Activated effector memory CD4-positive, alpha-beta T cell treated with anti-CD3 and anti-CD28 coated beads, Interleukin-2, amount 50 U/mL, for 16 hours (primary cell): ENCODE results near the gene KAT6B.
"Not testable (repeated sequence)": the region's sequence is repeated elsewhere in the genome, so short reads cannot be mapped to it uniquely, and the experiment has no call there.

Source experiments
- DNase-seq: peaks from one replicate; pipeline ENCODE4 v3.0.0-alpha.2; 2020

The KAT6B gene

DNA sequence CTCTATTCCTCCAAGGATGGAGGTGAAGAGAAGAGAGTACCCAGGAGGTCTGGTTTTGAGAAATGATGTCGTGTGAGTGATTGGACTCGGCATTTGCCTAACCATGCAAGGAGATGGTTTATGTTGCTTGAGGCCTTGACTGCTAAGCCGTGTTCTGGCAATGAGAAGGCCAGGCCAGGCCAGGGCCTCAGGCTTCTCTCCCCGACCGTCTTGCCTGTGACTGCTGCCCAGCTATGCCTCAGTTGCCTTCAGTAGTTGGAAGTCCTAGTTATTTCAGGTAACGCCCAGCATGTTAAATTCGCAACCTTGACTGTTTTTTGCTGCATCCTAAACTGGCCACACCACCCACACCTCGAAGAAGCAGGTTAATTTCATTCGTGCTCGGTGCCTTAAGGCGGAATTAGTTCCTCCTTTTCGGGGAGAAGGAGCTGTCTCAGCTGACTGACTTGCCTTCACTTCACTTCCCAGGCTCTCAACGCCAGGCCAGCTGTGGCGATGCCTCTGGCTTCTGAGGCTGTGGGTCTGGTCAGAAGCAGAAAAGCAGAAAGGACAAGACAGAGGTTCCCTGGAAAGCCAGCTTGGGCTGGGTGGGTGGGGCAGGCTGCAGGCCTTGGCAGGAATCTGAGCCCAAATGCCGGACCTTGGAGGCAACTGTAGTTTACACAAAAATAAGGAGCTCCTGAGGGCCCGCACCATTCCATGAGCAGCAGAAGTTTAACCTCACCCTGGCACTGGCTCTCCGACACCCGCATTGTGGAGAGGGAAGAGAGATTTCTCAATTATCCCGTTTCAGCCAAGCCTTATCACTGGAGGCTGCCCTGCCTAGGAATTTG, 223.1 kb downstream of the KAT6B start:
- peak; percentile 58 for DNase-seq

DNA sequence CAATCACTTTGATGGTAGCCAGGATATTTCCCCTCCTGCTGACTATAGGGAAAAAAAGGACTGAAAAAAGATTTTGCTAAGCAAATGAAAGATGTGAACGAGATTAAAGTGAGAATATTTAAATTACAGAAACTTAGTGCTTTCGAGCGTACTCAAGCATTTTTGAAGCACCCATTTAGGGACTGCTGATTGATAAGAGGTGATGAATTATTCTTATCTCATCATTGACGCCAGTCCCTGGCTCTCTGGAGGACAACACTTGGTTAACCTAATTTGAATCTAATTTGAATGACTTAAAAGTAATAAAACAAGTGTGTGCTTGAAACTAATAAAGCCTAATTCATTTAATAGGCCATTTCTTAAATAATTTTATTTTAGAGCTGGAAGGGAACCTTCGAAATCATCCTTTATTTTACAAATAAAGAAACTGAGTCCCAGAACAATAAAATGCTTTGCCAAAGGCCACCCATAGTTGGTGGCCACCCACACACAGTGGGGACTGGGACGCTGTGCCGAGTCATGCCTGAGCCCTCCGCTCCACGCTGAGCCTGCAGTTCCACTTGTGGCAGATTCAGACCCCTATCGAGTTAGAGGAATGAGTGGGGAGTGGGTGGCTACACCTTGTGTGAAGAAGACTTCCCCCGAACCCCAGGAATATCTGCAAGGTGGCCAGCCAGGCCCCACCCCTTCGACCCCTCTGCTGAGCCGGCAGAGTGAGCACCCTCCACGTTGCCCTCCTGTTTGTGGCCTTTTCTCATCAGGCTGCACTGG, 223.9 kb downstream of the KAT6B start:
- peak; percentile 51 for DNase-seq

DNA sequence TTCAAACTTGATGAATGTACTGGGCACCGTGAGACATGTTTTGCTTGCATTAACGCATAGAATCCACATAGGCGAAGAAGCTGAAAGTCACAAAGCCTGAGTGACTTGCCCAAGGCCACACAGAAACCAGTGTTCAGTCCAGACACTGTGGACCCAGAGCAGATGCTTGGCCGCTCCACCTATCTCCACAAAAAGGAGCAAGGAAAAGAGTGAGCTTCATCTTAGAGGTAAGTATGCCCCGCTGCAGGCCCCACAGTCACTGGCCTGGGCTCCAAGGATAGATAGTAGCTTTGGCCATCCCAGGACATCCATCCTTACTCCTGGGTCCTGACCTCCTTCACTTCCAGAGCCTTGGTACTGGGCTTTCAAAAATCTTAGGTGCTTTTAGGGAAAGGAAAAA, 224.9 kb downstream of the KAT6B start:
- DNase-seq, result no peak

DNA sequence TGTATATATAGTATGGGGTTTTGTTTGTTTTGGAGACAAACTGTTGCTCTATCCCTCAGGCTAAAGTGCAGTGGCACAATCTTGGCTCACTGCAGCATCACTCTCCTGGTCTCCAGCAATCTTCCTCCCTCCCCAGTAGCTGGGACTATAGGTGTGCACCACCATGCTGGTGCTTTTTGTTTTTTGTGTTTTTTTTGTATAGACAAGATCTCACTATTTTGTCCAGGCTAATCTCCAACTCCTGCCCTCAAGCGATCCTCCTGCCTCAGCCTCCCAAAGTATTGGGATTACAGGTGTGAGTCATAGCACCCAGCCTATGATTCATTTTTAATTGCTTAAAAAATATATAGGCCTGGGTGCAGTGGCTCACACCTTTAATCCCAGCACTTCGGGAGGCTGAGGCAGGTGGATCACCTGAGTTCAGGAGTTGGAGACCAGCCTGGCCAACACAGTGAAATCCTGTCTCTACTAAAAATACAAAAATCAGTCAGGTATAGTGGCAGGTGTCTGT, 229.6 kb downstream of the KAT6B start:
- DNase-seq, result not testable (repeated sequence)

DNA sequence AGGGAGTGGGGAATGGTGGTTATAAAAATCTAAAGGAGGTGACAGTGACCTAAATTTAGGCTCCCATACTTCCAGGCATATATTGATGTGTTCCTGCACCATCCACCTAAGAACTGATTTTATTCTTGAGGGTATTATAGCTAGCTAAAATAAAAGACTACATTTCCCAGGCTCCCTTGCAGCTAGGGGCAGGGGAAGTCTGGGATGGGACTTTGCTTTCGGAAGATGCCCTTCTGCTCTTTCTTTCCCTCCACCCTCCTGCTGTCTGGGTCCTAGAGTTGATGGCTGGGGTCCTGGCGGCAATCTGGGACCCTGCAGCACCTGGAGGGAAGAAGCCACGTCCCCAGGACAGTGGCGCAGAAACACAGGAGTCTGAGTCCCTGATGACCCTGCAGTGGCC, 231.3 kb downstream of the KAT6B start:
- DNase-seq, result no peak

DNA sequence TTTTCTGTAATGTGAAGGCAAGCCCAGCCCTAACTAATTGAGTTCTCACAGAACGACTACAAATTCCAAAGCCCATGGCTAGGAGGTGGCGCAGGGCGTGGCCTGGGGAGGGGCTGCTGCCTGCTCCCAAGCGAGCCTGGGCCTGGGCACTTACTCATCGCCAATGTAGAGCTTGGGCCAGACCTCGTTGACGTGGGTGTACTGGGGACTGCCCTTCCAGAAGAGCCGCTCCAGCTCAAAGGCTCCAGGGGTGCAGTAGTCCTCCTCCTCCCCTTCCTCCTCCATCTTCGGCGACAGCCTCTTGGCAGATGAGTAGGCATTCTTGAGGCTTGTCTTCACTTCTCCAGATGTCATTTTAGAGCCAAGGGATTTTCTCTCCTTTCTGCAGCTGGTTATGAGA, 231.8 kb downstream of the KAT6B start:
- no peak for DNase-seq

DNA sequence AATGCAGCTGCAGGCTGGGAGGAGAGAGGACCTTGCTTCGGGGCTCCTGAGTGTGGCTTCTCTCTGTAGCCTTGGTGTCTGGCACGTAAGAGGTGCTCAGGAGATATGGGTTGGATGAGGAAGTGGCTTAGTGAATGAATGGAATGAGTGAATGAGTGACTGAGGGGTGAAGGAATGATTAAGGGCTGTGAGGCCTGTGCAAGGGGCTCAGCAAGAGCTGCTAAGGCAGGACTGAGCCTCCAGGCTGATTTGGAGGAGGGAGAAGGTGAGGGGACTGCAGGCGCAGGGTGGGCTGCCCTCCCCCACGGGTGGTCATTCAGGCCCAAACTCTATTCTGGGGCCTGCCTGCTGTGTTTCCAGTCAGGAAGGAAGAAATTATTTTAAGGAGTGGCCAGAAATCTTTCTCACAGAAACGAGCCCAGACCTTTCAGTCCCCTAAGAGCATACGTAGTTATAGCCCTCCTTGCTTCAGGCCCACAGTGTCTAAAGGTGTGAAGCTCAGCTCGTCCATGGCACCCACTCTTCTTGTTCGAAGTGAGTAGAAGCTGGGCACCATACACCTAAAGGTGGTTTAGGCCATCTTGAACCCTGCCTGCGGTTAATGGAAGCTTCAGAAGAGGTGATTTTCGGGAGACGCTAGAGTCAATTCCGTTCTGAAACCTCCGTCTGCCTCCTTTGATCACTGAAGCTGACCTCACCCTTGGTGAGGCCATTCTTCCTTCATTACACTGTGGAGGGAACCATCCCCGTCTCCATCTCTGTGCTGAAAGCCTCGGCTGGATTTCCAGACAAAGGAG, 235.5 kb downstream of the KAT6B start:
- DNase-seq, result no peak

DNA sequence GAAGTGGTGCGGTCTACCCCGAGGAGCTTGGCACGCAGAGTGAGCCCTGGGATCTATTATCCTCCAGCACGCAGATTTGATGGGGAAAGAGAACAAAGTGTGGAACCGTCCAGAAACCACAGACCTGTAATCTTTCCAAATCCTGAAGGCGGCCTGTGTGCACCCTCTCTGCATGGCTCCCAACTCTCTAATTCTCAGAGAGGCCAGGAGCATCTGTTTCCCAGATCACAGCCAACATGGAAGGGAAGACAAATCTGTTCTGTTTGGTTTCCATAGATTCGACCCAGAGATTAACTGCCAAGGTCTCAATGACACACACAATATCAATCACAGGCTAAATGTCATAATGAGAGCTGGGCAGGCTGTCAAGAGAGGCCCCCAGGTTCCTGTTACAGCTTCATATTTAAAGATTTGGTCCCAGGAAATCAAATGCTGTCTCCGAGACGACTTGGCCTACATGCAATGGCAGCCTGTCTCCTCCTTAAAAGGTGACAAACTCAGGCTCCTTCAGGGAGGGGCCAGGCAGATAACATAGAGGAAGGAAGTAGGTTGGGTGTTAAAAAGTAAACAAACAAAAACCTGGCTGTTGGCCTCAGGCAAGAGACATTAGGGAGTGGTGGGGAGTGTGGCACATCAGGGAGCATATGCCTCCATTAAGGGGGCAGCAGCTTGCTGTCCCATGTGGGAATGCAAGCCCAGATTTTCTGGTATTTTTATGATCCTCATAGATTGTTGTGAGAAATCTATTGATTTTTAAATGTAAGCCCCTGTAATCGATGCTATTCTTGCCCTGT, 236.3 kb downstream of the KAT6B start:
- DNase-seq, result no peak

DNA sequence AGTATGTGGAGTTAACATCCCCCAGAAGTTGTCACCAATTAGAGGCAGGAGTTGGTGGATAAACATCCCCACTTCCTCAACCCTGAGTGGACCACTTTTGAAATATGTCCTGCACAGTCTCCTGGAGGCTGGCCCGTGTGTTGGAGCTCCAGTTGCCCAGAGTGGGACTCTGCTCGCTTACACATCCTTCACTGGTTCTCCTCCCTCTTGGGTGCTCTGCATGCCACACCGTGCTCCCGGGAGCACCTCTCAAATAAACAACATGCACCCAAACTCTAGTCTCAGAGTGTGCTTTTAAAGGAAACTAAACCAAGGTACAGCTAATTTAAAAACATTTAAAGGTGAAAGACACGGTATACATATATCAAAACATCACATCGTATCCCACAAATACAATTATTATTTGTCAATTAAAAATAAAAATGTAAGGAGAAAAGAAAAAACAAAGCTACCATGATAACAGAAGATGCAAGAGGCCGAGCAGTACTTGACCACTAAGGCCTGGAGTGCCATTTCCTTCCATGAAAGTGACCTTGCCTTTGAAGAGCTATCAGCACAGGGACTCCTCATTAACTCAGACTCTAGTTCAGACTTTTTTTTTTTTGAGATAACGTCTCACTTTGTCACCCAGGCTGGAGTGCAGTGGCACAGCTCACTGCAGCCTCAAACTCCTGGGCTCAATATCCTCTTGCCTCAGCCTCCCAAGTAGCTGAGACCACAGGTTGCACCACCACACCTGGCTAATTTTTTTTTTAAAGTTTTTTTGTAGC, 237.2 kb downstream of the KAT6B start:
- DNase-seq, result no peak

DNA sequence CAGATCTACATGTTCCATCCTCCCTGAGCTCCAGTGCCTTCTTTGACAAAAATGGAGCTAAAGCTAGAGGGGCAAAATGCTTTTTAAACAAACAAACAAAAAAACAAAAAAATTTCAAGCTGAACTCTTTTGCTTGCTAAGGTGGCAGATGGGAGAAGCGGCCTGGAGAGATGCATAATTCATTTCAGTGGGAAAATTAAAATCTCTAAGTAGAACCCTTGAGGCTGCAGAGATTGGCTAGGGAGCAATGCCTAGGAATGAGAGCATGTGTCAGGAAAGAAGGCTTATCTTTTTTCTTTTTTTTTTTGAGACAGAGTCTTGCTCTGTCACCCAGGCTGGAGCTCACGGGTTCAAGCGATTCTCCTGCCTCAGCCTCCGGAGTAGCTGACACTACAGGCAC, 238.7 kb downstream of the KAT6B start:
- DNase-seq, result no peak

DNA sequence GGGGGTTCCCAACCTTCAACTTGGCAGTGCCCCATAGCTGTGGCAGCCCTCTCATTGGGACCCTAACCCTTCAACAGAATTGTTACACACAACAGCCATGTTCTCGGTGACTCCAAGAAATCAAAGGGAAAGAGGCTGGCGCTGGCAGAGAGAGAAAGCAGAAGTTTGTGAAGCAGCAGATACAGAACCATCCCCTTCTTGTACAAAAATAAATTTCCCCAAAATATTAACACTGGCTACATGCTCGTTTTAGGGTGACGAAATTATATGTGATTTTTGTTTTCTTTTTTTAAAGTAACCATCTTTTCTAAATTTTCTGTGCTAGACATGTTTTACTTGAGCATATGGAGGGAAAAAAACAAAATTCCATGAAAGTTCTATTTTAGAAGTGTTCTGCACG, 239.9 kb downstream of the KAT6B start:
- DNase-seq, result no peak

DNA sequence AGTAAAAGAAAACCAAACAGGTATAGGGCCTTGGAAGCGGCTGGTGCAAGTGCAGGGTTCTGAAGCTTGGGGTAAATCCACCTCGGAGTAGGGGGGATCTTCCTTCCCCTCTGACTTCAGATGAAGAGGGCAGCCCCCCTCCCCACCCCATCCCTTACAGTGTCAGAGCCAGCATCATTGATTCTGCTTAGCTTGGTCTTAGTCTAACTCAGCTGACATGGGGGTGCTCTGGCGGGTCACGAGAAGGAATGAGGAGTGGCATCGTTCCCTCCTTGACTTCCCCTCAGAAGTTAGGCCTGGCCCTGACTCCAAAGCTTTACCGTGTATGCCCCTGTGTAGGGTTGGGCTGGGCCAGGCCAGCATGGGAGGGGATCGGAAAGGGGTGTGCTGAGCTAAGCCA, 240.9 kb downstream of the KAT6B start:
- DNase-seq, result no peak

DNA sequence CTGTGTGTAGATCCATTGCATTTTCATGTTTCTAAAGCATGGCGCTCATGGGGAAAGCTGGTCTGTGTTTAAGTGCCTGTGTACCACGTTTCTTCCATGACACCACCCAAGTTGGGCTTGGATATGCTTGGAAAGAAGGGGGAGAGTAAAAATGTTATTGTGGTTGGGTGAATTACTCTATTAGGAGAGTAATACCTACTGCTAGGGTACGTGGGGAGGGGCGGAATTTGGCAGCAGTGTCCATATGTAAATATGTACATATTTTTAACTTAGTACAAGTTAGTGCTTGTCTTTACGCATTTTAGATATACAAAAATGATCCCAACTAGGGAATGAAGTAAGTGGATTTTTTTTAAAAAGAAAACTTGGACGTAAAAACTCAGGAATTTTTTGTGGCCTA, 242.1 kb downstream of the KAT6B start:
- DNase-seq, result no peak

DNA sequence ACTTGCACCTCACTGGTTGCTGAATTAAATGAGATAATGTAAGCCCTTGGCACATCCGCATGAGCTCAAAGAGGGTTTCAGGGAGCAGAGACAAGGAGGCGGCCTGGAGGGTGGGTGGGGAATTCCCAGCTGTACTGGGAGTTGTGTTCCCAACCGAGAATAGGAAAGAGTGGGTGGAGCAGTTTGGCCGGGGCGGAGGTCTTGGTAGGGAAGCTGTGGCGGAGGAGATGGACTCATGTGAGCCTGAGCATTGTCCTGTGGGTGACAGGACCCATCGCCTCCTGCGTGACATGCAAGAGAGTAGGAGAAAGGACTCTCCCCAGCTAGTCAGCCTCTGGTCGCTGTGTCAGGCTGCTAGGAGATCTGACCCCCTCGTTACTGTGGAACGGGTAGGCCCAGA, 244.1 kb downstream of the KAT6B start:
- DNase-seq, result no peak

DNA sequence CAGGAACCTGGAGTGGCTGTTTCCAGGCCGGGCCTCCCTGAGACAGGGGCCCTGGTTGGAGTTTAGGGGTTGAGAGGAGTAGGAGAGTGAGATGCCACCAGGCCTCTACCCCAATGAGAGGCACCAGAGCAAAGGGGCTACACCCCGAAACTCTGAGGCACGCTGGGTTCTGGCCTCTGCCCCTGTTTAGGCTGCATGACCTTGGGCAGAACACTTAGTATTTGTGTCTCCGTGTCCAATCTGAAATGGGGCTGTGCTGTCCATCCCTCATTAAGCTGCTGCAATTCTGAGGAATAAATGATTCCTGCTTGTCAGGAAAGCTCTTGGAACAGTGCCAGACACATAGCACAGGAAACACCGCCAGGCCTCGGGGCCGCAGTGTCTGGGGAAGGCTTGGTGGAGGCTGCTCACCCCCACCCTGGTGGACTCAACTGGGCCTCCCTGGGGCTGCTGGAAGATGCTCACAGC, 244.6 kb downstream of the KAT6B start:
- no peak for DNase-seq

DNA sequence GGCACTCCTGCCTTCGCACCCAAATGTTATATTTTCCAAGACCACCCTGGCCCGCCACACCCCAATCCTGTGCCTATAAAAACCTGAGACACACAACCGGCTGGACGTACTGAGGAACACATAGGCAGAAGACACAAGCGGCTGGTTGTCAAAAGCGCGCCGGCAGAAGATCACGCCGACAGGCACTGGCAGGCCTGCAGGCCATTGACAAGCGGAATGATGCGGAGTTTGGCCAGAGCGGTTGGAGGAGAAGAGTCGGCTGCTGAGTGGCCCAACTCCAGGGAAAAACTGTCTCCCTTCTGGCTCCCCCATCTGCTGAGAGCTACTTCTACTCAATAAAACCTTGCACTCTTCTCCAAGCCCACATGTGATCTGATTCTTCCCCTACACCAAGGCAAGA, 245.4 kb downstream of the KAT6B start:
- no peak for DNase-seq

DNA sequence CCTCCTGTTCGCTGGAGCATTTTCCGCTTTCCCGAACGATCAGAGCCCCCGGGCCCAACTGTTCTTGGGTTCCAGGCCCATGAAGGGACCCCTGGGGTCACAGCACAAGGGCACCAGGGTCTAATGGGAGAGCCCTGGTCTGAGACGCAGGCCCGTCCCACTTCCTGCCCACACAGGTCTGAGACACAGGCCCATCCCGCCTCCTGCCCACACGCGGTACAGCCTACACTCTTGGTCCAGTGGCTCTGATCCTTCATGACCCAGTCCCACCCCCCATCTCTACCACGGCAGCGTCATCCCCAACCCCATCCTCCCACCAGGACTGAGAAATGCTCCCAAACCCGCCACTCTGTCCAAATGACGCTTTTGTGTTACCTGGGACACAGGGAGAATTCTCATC, 246.3 kb downstream of the KAT6B start:
- no peak for DNase-seq

DNA sequence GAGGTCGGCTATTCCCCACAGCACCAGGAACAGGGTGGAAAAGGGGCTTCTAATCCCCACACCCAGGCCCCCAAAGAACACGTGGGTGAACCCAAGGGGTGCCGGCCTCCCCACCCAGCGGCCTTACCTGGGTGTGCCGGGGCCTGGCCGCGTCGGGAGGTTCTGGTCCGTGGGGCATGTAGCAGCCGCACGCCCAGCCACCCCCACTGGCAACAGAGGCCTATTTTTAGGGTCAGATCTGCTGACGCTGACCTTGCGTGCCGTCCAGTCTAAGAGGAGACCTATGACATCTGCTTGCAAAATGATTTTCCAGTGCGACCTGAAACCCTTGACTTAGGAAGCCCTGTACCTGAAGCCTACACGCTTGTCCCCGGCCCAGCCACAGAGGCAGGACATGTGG, 247.0 kb downstream of the KAT6B start:
- no peak for DNase-seq

DNA sequence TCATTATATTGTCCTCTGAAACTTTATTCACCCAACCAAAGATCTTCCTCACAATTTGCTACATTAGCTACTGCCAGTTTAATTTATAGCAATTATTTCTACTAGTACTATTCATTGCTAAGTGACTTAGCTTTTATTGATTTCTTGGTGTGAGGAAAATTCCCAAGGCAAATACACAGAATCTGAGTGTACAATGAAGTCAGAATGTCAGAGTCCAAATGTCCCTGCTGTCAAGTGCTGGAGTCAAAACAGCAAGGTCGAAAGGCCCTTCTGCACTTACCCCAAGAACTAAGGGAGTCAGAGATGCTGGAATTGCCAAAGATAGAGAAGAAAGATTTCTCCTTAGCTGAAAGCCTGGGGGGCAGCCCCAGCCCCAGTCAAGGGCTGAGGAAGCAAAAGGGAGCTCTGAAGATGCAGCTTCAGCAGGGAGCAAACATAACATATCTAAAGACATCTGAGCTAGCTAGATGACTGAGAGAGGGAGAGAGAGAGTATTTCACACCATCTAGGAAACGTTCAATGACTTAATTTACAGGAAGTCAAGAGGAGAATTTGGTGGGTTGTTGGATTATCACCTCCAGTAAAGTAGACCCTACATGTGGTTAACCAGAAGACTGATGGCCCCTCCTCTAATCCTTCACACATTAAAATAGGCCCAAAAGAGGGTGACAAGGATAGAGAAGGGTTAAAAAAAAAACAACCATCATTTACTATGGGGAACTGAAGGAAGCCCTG, 248.5 kb downstream of the KAT6B start:
- DNase-seq, result no peak

DNA sequence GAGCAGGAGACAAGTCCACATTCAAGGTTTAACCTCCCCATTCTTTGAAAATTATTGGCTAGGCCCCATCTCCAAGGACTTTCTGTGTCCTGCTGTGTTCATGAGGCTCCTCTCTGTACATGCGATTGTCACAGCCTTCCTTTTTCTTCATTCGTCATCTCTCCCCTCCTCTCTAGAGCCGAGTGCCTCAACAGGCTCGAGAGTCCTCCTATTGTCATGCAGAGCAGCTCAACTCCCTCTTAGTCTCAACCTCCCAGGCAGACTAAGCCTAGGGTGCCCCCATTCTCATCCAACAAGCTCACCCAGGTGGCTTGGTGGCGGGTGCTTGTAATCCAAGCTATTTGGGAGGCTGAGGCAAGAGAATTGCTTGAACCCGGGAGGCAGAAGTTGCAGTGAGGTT, 249.9 kb downstream of the KAT6B start:
- no peak for DNase-seq
